K562 (cell line): ENCODE data around the gene TCF12. TPM values are rescaled to one million over a fixed set of nuclear protein-coding genes. Genes with fewer than 3 reads are reported as not detected.

ENCODE experiments used
- ATAC-seq: fragments of 200-7000 bp; cut with Tn5 transposase; 3 replicates; pipeline ENCODE4 v1.9.1; 2020; ENCODE audit warnings: moderate library complexity
- BruUV-seq: library from RNA; stranded (reverse); fragments of 400-500 nt; replicated peaks from 2 replicates; lab custom pipeline; 2021; lab: Mats Ljungman, UMichigan
- CTCF ChIA-PET: fragments of 300-600 bp; formaldehyde crosslinking; extraction: SDS; loops from one replicate; lab custom pipeline; 2021; ENCODE audit warnings: low intra/inter-chr PET ratio; lab: Yijun Ruan, JAX
- POLR2A ChIA-PET: fragments of 300-600, 350-650 bp; sonication (Branson Sonifier 250); formaldehyde crosslinking; extraction: SDS; loops from one replicate; lab custom pipeline; 2021; ENCODE audit warnings: antibody characterized with exemption, inconsistent platforms; lab: Yijun Ruan, JAX
- DNase-seq, 4 experiments: peaks; one replicate each; pipeline versions ENCODE4 v3.0.0 to v3.0.0-alpha.2; 2011 to 2018; ENCODE audit warnings: low spot score in 3 of 4, mixed read lengths in 3 of 4; ENCODE audit errors: extremely low read depth in 1 of 4
- FAIRE-seq: peaks from 2 replicates; lab custom pipeline; 2011; peaks lifted over from hg19 to GRCh38; lab: Jason Lieb, UNC
- H2AFZ ChIP-seq: 2 replicates; pipeline ENCODE4 v1.6.0; 2011; ENCODE audit warnings: low read depth, low read length, control low read depth, inconsistent platforms
- H3K27ac ChIP-seq: fragments of 200-600 bp; 3 replicates; pipeline ENCODE4 v1.8.0; 2011; ENCODE audit warnings: low read depth, mild to moderate bottlenecking, control low read depth, inconsistent platforms, low read length, moderate library complexity, mixed read lengths; ENCODE audit errors: extremely low read depth
- H3K27me3 ChIP-seq, 2 experiments: fragments of 300-600 bp in 1 of 2; 2 replicates in 1 of 2; 3 replicates in 1 of 2; pipeline versions ENCODE4 v1.6.0 to v1.8.0; 2011; ENCODE audit warnings: inconsistent platforms in 2 of 2, low read length in 2 of 2, mild to moderate bottlenecking in 1 of 2, mixed read lengths in 1 of 2, moderate library complexity in 1 of 2; ENCODE audit not compliant: control insufficient read depth in 2 of 2, insufficient read depth in 2 of 2
- H3K36me3 ChIP-seq: fragments of 300-600 bp; 3 replicates; pipeline ENCODE4 v1.8.0; 2011; ENCODE audit warnings: mild to moderate bottlenecking, low read length, inconsistent platforms; ENCODE audit not compliant: control insufficient read depth, insufficient read depth
- H3K4me1 ChIP-seq, 2 experiments: fragments of 200-600 bp in 1 of 2; replicated peaks in 1 of 2; 2 replicates in 1 of 2; 3 replicates in 1 of 2; pipeline versions ENCODE4 v1.5.1 to v1.8.0; 2011; ENCODE audit warnings: inconsistent platforms in 2 of 2, low read length in 2 of 2, mild to moderate bottlenecking in 1 of 2, mixed read lengths in 1 of 2, moderate library complexity in 1 of 2; ENCODE audit not compliant: control insufficient read depth in 2 of 2, insufficient read depth in 2 of 2
- H3K4me2 ChIP-seq: 2 replicates; pipeline ENCODE4 v1.6.1; 2011; ENCODE audit warnings: low read length, control low read depth, inconsistent platforms, mixed read lengths; ENCODE audit not compliant: insufficient read depth
- H3K4me3 ChIP-seq: fragments of 200-600 bp; sonication (generic), shearing (Covaris generic); 2 replicates; pipeline ENCODE4 v1.5.1; 2016; ENCODE audit warnings: control low read depth, inconsistent platforms
- H3K79me2 ChIP-seq: fragments of 200-600 bp; 3 replicates; pipeline ENCODE4 v1.8.0; 2011; ENCODE audit warnings: low read length, inconsistent platforms; ENCODE audit not compliant: control insufficient read depth, insufficient read depth
- H3K9ac ChIP-seq, 2 experiments: 2 replicates each; pipeline versions ENCODE4 v1.6.0 to v1.6.1; 2011; ENCODE audit warnings: low read depth in 2 of 2, low read length in 2 of 2, control low read depth in 1 of 2, inconsistent platforms in 1 of 2, mild to moderate bottlenecking in 1 of 2, mixed read lengths in 1 of 2; ENCODE audit not compliant: insufficient read depth in 1 of 2
- H3K9me1 ChIP-seq: one replicate; pipeline ENCODE4 v1.6.0; 2011; ENCODE audit warnings: inconsistent platforms, mild to moderate bottlenecking, low read length, moderate library complexity; ENCODE audit not compliant: control insufficient read depth, insufficient read depth
- H3K9me3 ChIP-seq: replicated peaks from 2 replicates; pipeline ENCODE4 v1.5.1; 2011; ENCODE audit warnings: low read depth, low read length, inconsistent platforms; ENCODE audit not compliant: control insufficient read depth, insufficient read depth
- H4K20me1 ChIP-seq: replicated peaks from 2 replicates; pipeline ENCODE4 v1.6.1; 2011; ENCODE audit warnings: low read length, inconsistent platforms, mixed read lengths; ENCODE audit not compliant: control insufficient read depth, insufficient read depth
- BRD4 ChIP-seq: fragments of 200-600 bp; sonication (generic); IDR thresholded peaks from 2 replicates; pipeline ENCODE4 v1.6.1; 2017; ENCODE audit warnings: inconsistent platforms
- CC2D1A ChIP-seq: fragments of 450-650 bp; IDR thresholded peaks from 2 replicates; pipeline ENCODE4 v1.6.1; 2017; ENCODE audit warnings: mild to moderate bottlenecking
- CEBPB ChIP-seq: fragments of 450-650 bp; IDR thresholded peaks from 2 replicates; pipeline ENCODE4 v1.6.1; 2016; ENCODE audit warnings: missing genetic modification characterization, missing compliant biosample characterization
- CEBPG ChIP-seq, 3 experiments: fragments of 200-800 bp in 1 of 3; sonication (Bioruptor generic) in 1 of 3; sonication (generic) in 1 of 3; formaldehyde crosslinking in 1 of 3; IDR thresholded peaks in 2 of 3; conservative IDR thresholded peaks in 1 of 3; 2 replicates each; pipeline versions ENCODE4 v1.6.1 to v1.8.0; 2016 to 2022; ENCODE audit warnings: missing compliant biosample characterization in 2 of 3, missing genetic modification characterization in 2 of 3, mild to moderate bottlenecking in 1 of 3, missing genetic modification reagents in 1 of 3
- E2F4 ChIP-seq: sonication (generic); formaldehyde crosslinking; IDR thresholded peaks from 2 replicates; pipeline ENCODE4 v1.8.0; 2022; ENCODE audit warnings: mild to moderate bottlenecking, low read depth, missing genetic modification reagents
- FOXP1 ChIP-seq: sonication (generic); formaldehyde crosslinking; IDR thresholded peaks from 2 replicates; pipeline ENCODE4 v1.8.0; 2022; ENCODE audit warnings: mild to moderate bottlenecking, missing genetic modification reagents
- HMGXB4 ChIP-seq: sonication (generic); formaldehyde crosslinking; IDR thresholded peaks from 2 replicates; pipeline ENCODE4 v1.8.1; 2023; ENCODE audit warnings: mild to moderate bottlenecking, missing genetic modification reagents
- MTA1 ChIP-seq: fragments of 450-650 bp; IDR thresholded peaks from 2 replicates; pipeline ENCODE4 v1.6.1; 2017; ENCODE audit warnings: borderline replicate concordance
- NR1H2 ChIP-seq: sonication (generic); formaldehyde crosslinking; IDR thresholded peaks from 2 replicates; pipeline ENCODE4 v1.4.0; 2020; ENCODE audit warnings: mild to moderate bottlenecking, missing genetic modification reagents
- POLR3A ChIP-seq: IDR thresholded peaks from 2 replicates; pipeline ENCODE4 v1.6.1; 2011; ENCODE audit warnings: borderline replicate concordance, mild to moderate bottlenecking, moderate library complexity; ENCODE audit not compliant: insufficient read length, insufficient read depth; ENCODE audit errors: extremely low read depth
- SRSF9 ChIP-seq: fragments of 200-400 bp; formaldehyde crosslinking; IDR thresholded peaks from 2 replicates; pipeline ENCODE4 v1.6.1; 2017; ENCODE audit warnings: low read depth, low read length, borderline replicate concordance
- TCF3 ChIP-seq: sonication (generic); formaldehyde crosslinking; IDR thresholded peaks from 2 replicates; pipeline ENCODE4 v1.4.0; 2020; ENCODE audit warnings: mild to moderate bottlenecking, missing genetic modification reagents
- TRIM28 ChIP-seq: fragments of 450-650 bp; IDR thresholded peaks from 2 replicates; pipeline ENCODE4 v1.6.1; 2017
- ZNF263 ChIP-seq: sonication (generic); formaldehyde crosslinking; IDR thresholded peaks from 2 replicates; pipeline ENCODE4 v1.8.0; 2022; ENCODE audit warnings: mild to moderate bottlenecking, missing genetic modification reagents, borderline replicate concordance
- WGBS: fragments of 100-300 bp; shearing (Covaris generic); methylation state at CpG from one replicate; pipeline ENCODE4 v1.1.6; 2016; ENCODE audit warnings: low coverage, mixed read lengths; ENCODE audit not compliant: insufficient coverage; ENCODE audit errors: missing lambda C conversion rate; 5-methylcytosine and 5-hydroxymethylcytosine counted together
- in situ Hi-C: fragments of 300-500 bp; cut with MboI; formaldehyde crosslinking; loops from 4 replicates; pipeline ENCODE4 v1.15.0; 2018; ENCODE audit warnings: inconsistent platforms, mixed read lengths
- intact Hi-C: fragments of 100-400 bp; cut with micrococcal nuclease; formaldehyde crosslinking; loops from 2 replicates; pipeline ENCODE4 v1.14.2; 2022
- polyA plus RNA-seq, 8 experiments: library from polyadenylated mRNA; depleted of rRNA in 4 of 8; stranded (reverse) in 5 of 8; unstranded in 3 of 8; fragments of >200 nt; fragmentation: Nextera tagmentation in 2 of 8; fragmentation: Illumina TruSeq in 1 of 8; extraction: Ambion mirVana in 2 of 8; extraction: Trizol in 1 of 8; gene quantifications; 2 replicates each; pipeline versions ENCODE4 v1.2.1 to v1.2.3, GENCODE V29; 2011 to 2014; ENCODE audit warnings: inconsistent platforms in 1 of 8, missing spikeins in 1 of 8
- total RNA-seq, 7 experiments: library from RNA; depleted of rRNA in 6 of 7; stranded (reverse); fragments of >200 nt in 6 of 7; fragmentation: Illumina TruSeq in 2 of 7; extraction: Trizol in 2 of 7; gene quantifications; 2 replicates each; pipeline versions ENCODE4 v1.2.1 to v1.2.3, GENCODE V29; 2011 to 2021; ENCODE audit warnings: low replicate concordance in 1 of 7
- TF ChIP-seq, protein P1 (sequence below): fragments of 250-450 bp; sonication (Bioruptor Pico); IDR thresholded peaks from 2 replicates; pipeline ENCODE4 v1.6.1; 2021; ENCODE audit warnings: mild to moderate bottlenecking

The TCF12 gene
- total and polyA plus RNA-seq, 9 of the 15 experiments (the other 6 are each of a cell fraction or from before 2014, with no cell fraction given) = 10.5 to 132 (median 52.9) TPM

DNA sequence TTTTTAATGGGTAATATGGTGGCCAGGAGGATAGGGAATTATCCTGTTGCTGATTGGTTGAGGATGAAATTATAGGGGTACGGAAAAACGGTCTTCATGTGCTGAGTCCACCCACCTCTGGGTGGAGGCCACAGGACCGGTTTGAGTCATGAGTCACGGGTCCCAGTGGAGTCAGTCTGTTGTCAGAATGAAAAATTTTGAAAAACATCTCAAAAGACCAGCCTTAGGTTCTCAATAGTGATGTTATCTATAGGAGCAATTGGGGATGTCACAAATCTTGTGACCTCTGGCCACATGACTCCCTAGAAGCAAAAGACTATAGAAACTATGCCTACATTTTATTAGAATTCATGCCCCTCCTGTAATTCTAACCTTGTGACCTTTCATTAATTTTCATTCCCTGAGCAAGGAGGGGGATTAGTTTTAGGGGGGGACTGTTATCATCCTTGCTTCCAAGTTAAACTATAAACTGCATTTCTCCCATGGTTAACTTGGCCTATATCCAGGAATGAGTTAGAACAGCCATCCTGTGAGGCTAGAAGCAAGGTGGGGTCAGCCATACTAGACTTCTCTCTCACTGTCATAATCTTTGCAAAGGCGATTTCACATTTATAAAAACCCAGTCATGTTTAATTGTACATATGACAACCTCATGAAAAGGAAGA is 101.2 kb downstream of the TCF12 start (continued):
- TF ChIP-seq SRSF9 = no peak
- no peak for TF ChIP-seq BRD4
- no peak for TF ChIP-seq CC2D1A
- TF ChIP-seq, all 486 proteins: peak for 9

- Histone ChIP-seq H3K36me3 (no peaks in the 10 kb centered on the region), H4K20me1 (no peaks in the 10 kb centered on the region), H3K4me1 (no peaks in the 10 kb centered on the region), H2AFZ (no peak overlapping the region), H3K9me1 (no peaks in the 10 kb centered on the region), H3K9me3 (no peaks in the 10 kb centered on the region), H3K4me3 (no peak overlapping the region), H3K9ac (no peak overlapping the region), H3K27ac (no peak overlapping the region), H3K27me3 (no peaks in the 10 kb centered on the region), H3K4me2 (no peak overlapping the region), H3K79me2 (peaks cover 81% of the 10 kb centered on the region)
- intact Hi-C loops (no loop called here), in situ Hi-C loops (no loop called here)
- WGBS = 92% methylated on average over 10 of the region's 10 CpGs
- POLR2A ChIA-PET = interaction anchor here (1.0 to 1.6 kb wide), 4 partner anchors 12 to 265 kb away, joined by 3 to 4 read pairs (median 3); no protein-coding TSS in a partner anchor
- BruUV-seq = no TSS peak
- TF ChIP-seq NR1H2 (CRISPR knock-in tag) (no peak), CEBPG (CRISPR knock-in tag; IDR thresholded peaks at IDR 0.05) (no peak), CEBPG (tag; conservative IDR thresholded peaks at IDR 0.05 in 1 of 2, IDR thresholded peaks at IDR 0.05 in 1 of 2) (peak in 1 of 2 experiments; percentile 39; a peak in 1 of 4 replicates), MTA1 (no peak), FOXP1 (no peak), TRIM28 (no peak), TCF3 (CRISPR knock-in tag) (no peak), ZNF263 (CRISPR knock-in tag) (no peak), E2F4 (CRISPR knock-in tag) (no peak), CEBPB (tag) (0 out of 2 replicates have a peak, but pooled peaks have one; percentile 18), POLR3A (no peak), HMGXB4 (no peak)
- TF ChIP-seq, protein P1, sequence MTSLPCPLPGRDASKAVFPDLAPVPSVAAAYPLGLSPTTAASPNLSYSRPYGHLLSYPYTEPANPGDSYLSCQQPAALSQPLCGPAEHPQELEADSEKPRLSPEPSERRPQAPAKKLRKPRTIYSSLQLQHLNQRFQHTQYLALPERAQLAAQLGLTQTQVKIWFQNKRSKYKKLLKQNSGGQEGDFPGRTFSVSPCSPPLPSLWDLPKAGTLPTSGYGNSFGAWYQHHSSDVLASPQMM (CRISPR knock-in tag) = no peak
- CTCF ChIA-PET = no interaction called here
- DNase-seq = no peak
- no peak for FAIRE-seq
- no peak for ATAC-seq
Measured at GRCh38 chr15:57025264-57025926, 107.0 kb downstream of the TCF12 start.
